ENCODE measurements around the gene CDT1. TPM values are rescaled to one million over a fixed set of nuclear protein-coding genes. Genes with fewer than 3 reads are reported as not detected.

Gene CDT1
- total RNA-seq, 3 donors from 2014 or later (not counting 1 experiment from before 2014, with no cell fraction given), result 2.2 to 3.8 (median 2.6) TPM

DNA sequence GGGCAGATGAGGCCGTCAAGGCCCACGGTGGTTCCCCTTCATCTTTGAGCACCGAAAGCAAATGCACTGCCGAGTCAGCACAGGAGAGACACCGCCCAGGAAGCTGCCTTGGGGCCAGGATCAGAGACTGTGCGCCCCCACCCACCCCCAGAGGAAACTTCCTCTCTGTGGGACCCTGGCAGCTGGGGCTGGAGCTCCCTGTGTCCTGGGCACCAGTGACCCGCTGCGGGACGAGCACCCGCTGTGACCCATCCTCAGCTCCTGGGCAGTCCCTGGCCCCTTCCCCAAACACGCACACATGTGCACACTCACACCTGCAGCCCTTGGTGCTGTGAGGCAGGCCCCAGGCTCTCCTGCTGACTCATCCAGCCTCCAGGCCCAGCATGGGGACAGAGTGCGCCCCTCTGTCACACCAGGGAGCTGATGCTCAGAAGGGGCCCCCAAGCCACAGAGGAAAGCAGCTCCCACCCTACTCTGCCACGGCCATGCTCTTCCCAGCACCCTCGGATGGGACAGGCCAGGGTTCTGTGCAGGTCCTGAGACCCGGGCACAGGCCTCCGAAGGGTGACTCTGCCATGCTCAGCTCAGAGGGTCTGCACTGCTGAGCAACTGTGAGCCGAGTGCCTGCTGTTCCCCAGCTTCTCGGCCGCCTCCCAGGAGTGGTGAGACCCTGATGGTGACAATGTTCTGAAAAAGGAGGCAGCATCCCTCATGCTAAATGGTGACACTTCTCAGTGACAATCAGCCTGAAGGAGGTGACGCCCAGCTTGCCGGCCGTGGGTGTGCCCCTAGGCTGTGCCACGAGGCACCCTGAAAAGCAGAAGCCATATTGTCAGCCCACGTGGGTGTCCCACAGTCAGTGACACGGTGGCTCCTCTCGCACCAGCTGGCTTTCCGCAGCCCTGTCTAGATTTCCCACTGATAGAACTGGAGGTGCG is 22.2 kb upstream of the CDT1 start:
- Histone ChIP-seq H3K9me3 (ENCODE audit: control insufficient read depth, insufficient read depth, low read length) (no peaks in the 10 kb centered on the region), H3K36me3 (ENCODE audit: control insufficient read depth, insufficient read depth, low read length) (no peaks in the 10 kb centered on the region), H3K27me3 (ENCODE audit: control insufficient read depth, insufficient read depth, low read length) (no peaks in the 10 kb centered on the region), H3K27ac (ENCODE audit: low read length) (peak overlapping the region; percentile 78), H3K4me3 (ENCODE audit: low read length) (no peak overlapping the region), H3K4me1 (ENCODE audit: control insufficient read depth, insufficient read depth, low read length) (peaks cover 77% of the 10 kb centered on the region)
- ATAC-seq, result peak; percentile 17 to 59 (median 39)
- Mint-ChIP-seq H3K27me3 (ENCODE audit: low read depth in 2 of 2) (no peaks in the 10 kb centered on the region), H3K36me3 (no peaks in the 10 kb centered on the region), H3K27ac (peak overlapping the region; percentile 82 to 91), H3K4me1 (peaks cover 53 to 67% of the 10 kb centered on the region in 2 donors), H3K4me3 (peak overlapping the region; percentile 92), H3K9me3 (no peaks in the 10 kb centered on the region)
- TF ChIP-seq, protein P1, sequence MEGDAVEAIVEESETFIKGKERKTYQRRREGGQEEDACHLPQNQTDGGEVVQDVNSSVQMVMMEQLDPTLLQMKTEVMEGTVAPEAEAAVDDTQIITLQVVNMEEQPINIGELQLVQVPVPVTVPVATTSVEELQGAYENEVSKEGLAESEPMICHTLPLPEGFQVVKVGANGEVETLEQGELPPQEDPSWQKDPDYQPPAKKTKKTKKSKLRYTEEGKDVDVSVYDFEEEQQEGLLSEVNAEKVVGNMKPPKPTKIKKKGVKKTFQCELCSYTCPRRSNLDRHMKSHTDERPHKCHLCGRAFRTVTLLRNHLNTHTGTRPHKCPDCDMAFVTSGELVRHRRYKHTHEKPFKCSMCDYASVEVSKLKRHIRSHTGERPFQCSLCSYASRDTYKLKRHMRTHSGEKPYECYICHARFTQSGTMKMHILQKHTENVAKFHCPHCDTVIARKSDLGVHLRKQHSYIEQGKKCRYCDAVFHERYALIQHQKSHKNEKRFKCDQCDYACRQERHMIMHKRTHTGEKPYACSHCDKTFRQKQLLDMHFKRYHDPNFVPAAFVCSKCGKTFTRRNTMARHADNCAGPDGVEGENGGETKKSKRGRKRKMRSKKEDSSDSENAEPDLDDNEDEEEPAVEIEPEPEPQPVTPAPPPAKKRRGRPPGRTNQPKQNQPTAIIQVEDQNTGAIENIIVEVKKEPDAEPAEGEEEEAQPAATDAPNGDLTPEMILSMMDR (IDR thresholded peaks at IDR 0.05), result no peak
- 21% methylated on average over 28 of the region's 28 CpGs for WGBS (ENCODE audit: insufficient coverage)
- DNase-seq, result peak in 1 of 2 donors; percentile 81
- intact Hi-C loops (cut with micrococcal nuclease), result loop anchor here (10.0 kb wide), 1 partner anchor 327 kb away; the partner anchor contains the start of gene ZFPM1

DNA sequence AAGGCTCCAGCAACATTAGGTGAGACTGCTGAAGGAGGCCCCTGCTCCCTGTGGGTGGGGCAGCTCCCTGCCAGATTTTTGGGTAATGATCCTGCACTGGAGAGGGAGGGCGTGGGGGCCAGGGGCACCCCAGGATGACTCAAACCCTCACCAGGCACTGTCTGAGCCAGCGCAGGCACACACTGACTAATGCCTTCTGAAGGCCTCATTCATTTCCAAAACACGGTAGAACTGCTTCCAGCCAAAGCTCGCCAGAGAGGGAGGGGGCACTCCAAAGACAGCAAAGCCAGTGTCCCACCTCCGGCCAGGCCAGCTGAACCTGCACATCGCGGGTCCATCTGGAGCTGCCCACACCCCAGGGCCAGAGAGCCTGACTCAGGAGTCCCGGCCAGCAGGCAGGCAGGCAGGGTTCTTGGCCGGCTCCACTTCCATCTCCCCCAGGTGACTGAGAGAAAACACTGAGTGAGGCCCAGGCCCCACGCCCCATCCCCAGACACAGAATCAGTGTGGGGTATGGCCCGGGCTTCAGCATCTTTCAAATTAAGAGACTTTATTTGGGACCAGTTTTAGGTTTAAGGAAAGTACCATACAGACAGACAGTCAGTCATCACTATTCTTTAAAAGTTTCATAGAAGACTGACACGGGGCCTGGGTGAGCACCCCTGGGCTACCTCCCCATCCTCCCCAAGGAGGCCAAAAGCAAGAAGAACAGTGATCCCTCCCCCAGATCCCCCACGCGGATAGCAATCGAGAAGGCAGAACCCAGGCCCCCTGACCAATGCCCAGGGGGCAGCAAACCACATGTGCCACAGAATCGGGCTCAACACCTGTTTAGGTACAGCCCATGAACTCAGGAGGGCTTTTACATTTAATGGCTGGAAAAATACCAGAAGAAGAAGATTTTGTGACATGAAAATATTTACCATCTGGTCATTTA is 20.9 kb upstream of the CDT1 start:
- Histone ChIP-seq H3K36me3 (ENCODE audit: control insufficient read depth, insufficient read depth, low read length) (no peaks in the 10 kb centered on the region), H3K9me3 (ENCODE audit: control insufficient read depth, insufficient read depth, low read length) (no peaks in the 10 kb centered on the region), H3K27me3 (ENCODE audit: control insufficient read depth, insufficient read depth, low read length) (no peaks in the 10 kb centered on the region), H3K27ac (ENCODE audit: low read length) (peak overlapping the region; percentile 78), H3K4me3 (ENCODE audit: low read length) (peak overlapping the region; percentile 53), H3K4me1 (ENCODE audit: control insufficient read depth, insufficient read depth, low read length) (peaks cover 70% of the 10 kb centered on the region)
- intact Hi-C loops (cut with micrococcal nuclease), result loop anchor here (10.0 kb wide), 1 partner anchor 328 kb away; the partner anchor contains the start of gene ZFPM1
- 48% methylated on average over 16 of the region's 16 CpGs for WGBS (ENCODE audit: insufficient coverage)
- Mint-ChIP-seq H3K9me3 (no peaks in the 10 kb centered on the region), H3K4me3 (peak overlapping the region; percentile 92), H3K27ac (peak overlapping the region; percentile 82 to 91), H3K36me3 (no peaks in the 10 kb centered on the region), H3K27me3 (ENCODE audit: low read depth in 2 of 2) (no peaks in the 10 kb centered on the region), H3K4me1 (peaks cover 50 to 61% of the 10 kb centered on the region in 2 donors)
- TF ChIP-seq, protein P1 (IDR thresholded peaks at IDR 0.05), result no peak
- no peak for ATAC-seq
- peak in 1 of 2 donors; percentile 58 for DNase-seq

DNA sequence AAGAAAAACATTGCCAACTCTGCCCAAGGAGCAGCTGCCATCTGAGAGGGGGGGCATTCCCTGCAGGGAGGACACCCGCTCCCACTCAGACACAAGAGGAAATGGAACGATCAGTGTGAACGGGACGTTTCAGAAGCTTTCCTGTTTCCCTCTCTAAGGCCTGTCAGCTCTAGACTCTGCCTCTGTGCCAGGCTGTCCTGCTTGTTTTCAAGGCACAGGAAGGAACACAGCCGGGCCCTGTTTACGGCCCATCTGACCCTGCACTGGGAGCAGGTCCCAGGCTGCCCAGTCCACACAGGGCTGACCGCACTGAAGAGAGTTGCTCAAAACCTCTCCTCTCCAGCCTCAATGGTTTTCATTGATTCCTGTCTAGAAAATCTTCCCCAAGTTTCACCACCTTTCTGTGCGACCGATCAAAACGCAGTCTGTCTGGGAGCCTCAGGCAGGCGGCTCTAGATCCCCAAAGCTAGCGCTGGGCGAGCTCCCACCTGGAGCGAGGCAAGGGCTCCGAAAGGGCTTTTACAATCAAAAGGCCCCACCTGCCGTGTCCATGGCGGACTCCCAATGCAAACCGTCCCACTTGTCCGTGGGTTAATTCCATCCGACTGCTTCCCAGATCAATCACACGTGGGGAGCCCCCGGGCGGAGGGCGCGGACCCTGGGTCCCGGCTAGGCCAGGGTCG is 20.1 kb upstream of the CDT1 start:
- Histone ChIP-seq H3K4me1 (ENCODE audit: control insufficient read depth, insufficient read depth, low read length) (peaks cover 62% of the 10 kb centered on the region), H3K36me3 (ENCODE audit: control insufficient read depth, insufficient read depth, low read length) (no peaks in the 10 kb centered on the region), H3K27me3 (ENCODE audit: control insufficient read depth, insufficient read depth, low read length) (no peaks in the 10 kb centered on the region), H3K4me3 (ENCODE audit: low read length) (peak overlapping the region; percentile 53), H3K27ac (ENCODE audit: low read length) (peak overlapping the region; percentile 78), H3K9me3 (ENCODE audit: control insufficient read depth, insufficient read depth, low read length) (no peaks in the 10 kb centered on the region)
- Mint-ChIP-seq H3K4me1 (peaks cover 42 to 53% of the 10 kb centered on the region in 2 donors), H3K36me3 (no peaks in the 10 kb centered on the region), H3K27ac (peak overlapping the region; percentile 82 to 91), H3K9me3 (no peaks in the 10 kb centered on the region), H3K27me3 (ENCODE audit: low read depth in 2 of 2) (no peaks in the 10 kb centered on the region), H3K4me3 (peak overlapping the region; percentile 92)
- intact Hi-C loops (cut with micrococcal nuclease), result loop anchor here (2.0 to 10.0 kb wide), 2 partner anchors 13 to 329 kb away; partner anchors contain the start of gene ZFPM1
- DNase-seq (peak in 1 of 2 donors; percentile 62), ATAC-seq (no peak)
- TF ChIP-seq, protein P1 (IDR thresholded peaks at IDR 0.05), result no peak
- WGBS (ENCODE audit: insufficient coverage), result 14% methylated on average over 27 of the region's 27 CpGs

Measured in natural killer cell (primary cell).